Caco-2 (cell line): ENCODE measurements around the gene RAB33A. TPM values are rescaled to one million over a fixed set of nuclear protein-coding genes. Genes with fewer than 3 reads are reported as not detected.

ENCODE experiments used
- BruUV-seq: library from RNA; stranded (reverse); fragments of 400-500 nt; replicated peaks from 2 replicates; lab custom pipeline; 2021; lab: Mats Ljungman, UMichigan
- CTCF ChIA-PET: fragments of 300-600 bp; sonication (Branson Sonifier 250); formaldehyde crosslinking; loops from one replicate; lab custom pipeline; 2022; ENCODE audit warnings: antibody characterized with exemption; lab: Charles Lee
- POLR2A ChIA-PET: fragments of 300-600 bp; sonication (Branson Sonifier 250); formaldehyde crosslinking; loops from one replicate; lab custom pipeline; 2022; ENCODE audit warnings: antibody characterized with exemption; lab: Charles Lee
- DNase-seq, 2 experiments: peaks; one replicate each; pipeline versions ENCODE4 v3.0.0 to v3.0.0-alpha.2; 2020 to 2022
- H3K27me3 ChIP-seq: replicated peaks from 2 replicates; pipeline ENCODE4 v1.6.0; 2011; ENCODE audit warnings: low read length; ENCODE audit not compliant: control insufficient read depth, insufficient read depth
- H3K36me3 ChIP-seq: 2 replicates; pipeline ENCODE4 v1.5.1; 2011; ENCODE audit warnings: low read length; ENCODE audit not compliant: control insufficient read depth, insufficient read depth
- H3K4me1 ChIP-seq: fragments of 250-450 bp; sonication (Bioruptor Pico); 2 replicates; pipeline ENCODE4 v1.5.1; 2020; ENCODE audit warnings: mild to moderate bottlenecking
- H3K4me3 ChIP-seq: 2 replicates; pipeline ENCODE4 v1.5.1; 2011; ENCODE audit warnings: low read depth, mild to moderate bottlenecking, control low read depth, low read length
- H3K9me3 ChIP-seq: fragments of 250-450 bp; sonication (Bioruptor Pico); 2 replicates; pipeline ENCODE4 v1.5.1; 2020; ENCODE audit warnings: mild to moderate bottlenecking, moderate library complexity
- H3K27ac Mint-ChIP-seq: one replicate; pipeline ENCODE4 v1.8.0; 2022; ENCODE audit warnings: mixed read lengths; ENCODE audit not compliant: unreplicated experiment
- H3K27me3 Mint-ChIP-seq: one replicate; pipeline ENCODE4 v1.8.0; 2022; ENCODE audit warnings: mixed read lengths; ENCODE audit not compliant: insufficient read depth, unreplicated experiment
- H3K36me3 Mint-ChIP-seq: one replicate; pipeline ENCODE4 v1.8.0; 2022; ENCODE audit warnings: mild to moderate bottlenecking, mixed read lengths; ENCODE audit not compliant: insufficient read depth, unreplicated experiment
- H3K4me1 Mint-ChIP-seq: one replicate; pipeline ENCODE4 v1.8.0; 2022; ENCODE audit warnings: low read depth, mixed read lengths; ENCODE audit not compliant: unreplicated experiment
- H3K4me3 Mint-ChIP-seq: one replicate; pipeline ENCODE4 v1.8.0; 2022; ENCODE audit warnings: mild to moderate bottlenecking, moderate library complexity, mixed read lengths; ENCODE audit not compliant: unreplicated experiment
- H3K9me3 Mint-ChIP-seq: one replicate; pipeline ENCODE4 v1.8.0; 2022; ENCODE audit warnings: mixed read lengths; ENCODE audit not compliant: unreplicated experiment
- CTCF ChIP-seq, 2 experiments: fragments of 200-600 bp in 1 of 2; IDR thresholded peaks; 1 replicate in 1 of 2; 2 replicates in 1 of 2; pipeline versions ENCODE4 v1.5.1 to v1.8.0; 2011 to 2022; ENCODE audit warnings: antibody characterized with exemption in 1 of 2, control low read depth in 1 of 2, inconsistent platforms in 1 of 2, low read depth in 1 of 2, low read length in 1 of 2, mild to moderate bottlenecking in 1 of 2, moderate library complexity in 1 of 2; ENCODE audit not compliant: insufficient read depth in 1 of 2, severe bottlenecking in 1 of 2, unreplicated experiment in 1 of 2
- intact Hi-C: fragments of 100-400 bp; cut with micrococcal nuclease; formaldehyde crosslinking; loops from one replicate; pipeline ENCODE4 v1.10.0; 2022; ENCODE audit not compliant: unreplicated experiment
- total RNA-seq: library from RNA; stranded (reverse); gene quantifications from 2 replicates; pipeline ENCODE4 v1.2.3, GENCODE V29; 2022

The RAB33A gene
- total RNA-seq, 1 experiment from 2014 or later: not detected

GRCh38 chrX:130197464-130197863 lies 25.7 kb downstream of the RAB33A start:
- H3K27me3 ChIP-seq: no peaks in the 10 kb centered on the region
- intact Hi-C loops: no loop called here
- H3K36me3 Mint-ChIP-seq: no peaks in the 10 kb centered on the region
- H3K27ac Mint-ChIP-seq: no peak overlapping the region
- DNase-seq: no peak
- no peaks in the 10 kb centered on the region for H3K4me1 ChIP-seq
- no peak overlapping the region for H3K4me3 Mint-ChIP-seq
- no peaks in the 10 kb centered on the region for H3K4me1 Mint-ChIP-seq
- no TSS peak for BruUV-seq
- ChIA-PET POLR2A (no interaction called here), CTCF (no interaction called here)
- H3K36me3 ChIP-seq: no peaks in the 10 kb centered on the region
- no peaks in the 10 kb centered on the region for H3K9me3 Mint-ChIP-seq
- H3K4me3 ChIP-seq: no peak overlapping the region
- H3K9me3 ChIP-seq: no peaks in the 10 kb centered on the region
- no peak for TF ChIP-seq CTCF (IDR thresholded peaks at IDR 0.05; ENCODE audit: insufficient read depth in 1 of 2, low read depth in 1 of 2, low read length in 1 of 2, severe bottlenecking in 1 of 2, unreplicated experiment in 1 of 2)
- H3K27me3 Mint-ChIP-seq: no peaks in the 10 kb centered on the region

GRCh38 chrX:130204647-130205046 lies 32.9 kb downstream of the RAB33A start:
- no peak for DNase-seq
- H3K27me3 ChIP-seq: no peaks in the 10 kb centered on the region
- intact Hi-C loops: no loop called here
- BruUV-seq: no TSS peak
- no peak overlapping the region for H3K27ac Mint-ChIP-seq
- no peaks in the 10 kb centered on the region for H3K9me3 Mint-ChIP-seq
- H3K9me3 ChIP-seq: no peaks in the 10 kb centered on the region
- no peak overlapping the region for H3K4me3 Mint-ChIP-seq
- ChIA-PET CTCF (no interaction called here), POLR2A (no interaction called here)
- H3K4me1 ChIP-seq: no peaks in the 10 kb centered on the region
- no peak for TF ChIP-seq CTCF (IDR thresholded peaks at IDR 0.05; ENCODE audit: insufficient read depth in 1 of 2, low read depth in 1 of 2, low read length in 1 of 2, severe bottlenecking in 1 of 2, unreplicated experiment in 1 of 2)
- H3K27me3 Mint-ChIP-seq: no peaks in the 10 kb centered on the region
- no peaks in the 10 kb centered on the region for H3K36me3 ChIP-seq
- no peaks in the 10 kb centered on the region for H3K4me1 Mint-ChIP-seq
- H3K4me3 ChIP-seq: no peak overlapping the region
- H3K36me3 Mint-ChIP-seq: peaks cover 16% of the 10 kb centered on the region

- POLR2A ChIA-PET: no interaction called here
- no TSS peak for BruUV-seq
- intact Hi-C loops: no loop called here
- H3K27me3 Mint-ChIP-seq: no peaks in the 10 kb centered on the region
- no peaks in the 10 kb centered on the region for H3K9me3 Mint-ChIP-seq
- no peak overlapping the region for H3K27ac Mint-ChIP-seq
- Histone ChIP-seq H3K4me3 (no peak overlapping the region), H3K27me3 (no peaks in the 10 kb centered on the region), H3K36me3 (no peaks in the 10 kb centered on the region), H3K4me1 (no peaks in the 10 kb centered on the region), H3K9me3 (no peaks in the 10 kb centered on the region)
- no peaks in the 10 kb centered on the region for H3K4me1 Mint-ChIP-seq
- no peak overlapping the region for H3K4me3 Mint-ChIP-seq
- no peak for TF ChIP-seq CTCF (IDR thresholded peaks at IDR 0.05; ENCODE audit: insufficient read depth in 1 of 2, low read depth in 1 of 2, low read length in 1 of 2, severe bottlenecking in 1 of 2, unreplicated experiment in 1 of 2)
- DNase-seq: no peak
- H3K36me3 Mint-ChIP-seq: peaks cover 16% of the 10 kb centered on the region
- CTCF ChIA-PET: no interaction called here
Measured at GRCh38 chrX:130211415-130212186, 39.8 kb downstream of the RAB33A start.
